Neuron (in vitro differentiated cells): ENCODE results near the gene C6orf58.

ENCODE experiments used
- H2AFZ ChIP-seq: one replicate; pipeline ENCODE4 v1.6.1; 2013; ENCODE audit warnings: low read depth, mild to moderate bottlenecking, inconsistent platforms, low read length, moderate library complexity
- H3K27me3 ChIP-seq: one replicate; pipeline ENCODE4 v1.6.1; 2013; ENCODE audit warnings: low read length; ENCODE audit not compliant: insufficient read depth
- H3K36me3 ChIP-seq: one replicate; pipeline ENCODE4 v1.6.1; 2013; ENCODE audit warnings: low read length; ENCODE audit not compliant: insufficient read depth
- H3K4me1 ChIP-seq: one replicate; pipeline ENCODE4 v1.6.1; 2013; ENCODE audit warnings: low read length; ENCODE audit not compliant: insufficient read depth
- H3K4me3 ChIP-seq: 2 replicates; pipeline ENCODE4 v1.5.1; 2013; ENCODE audit warnings: mild to moderate bottlenecking, low read length, moderate library complexity
- H3K9me3 ChIP-seq: one replicate; pipeline ENCODE4 v1.6.1; 2013; ENCODE audit warnings: low read length

Gene C6orf58

DNA sequence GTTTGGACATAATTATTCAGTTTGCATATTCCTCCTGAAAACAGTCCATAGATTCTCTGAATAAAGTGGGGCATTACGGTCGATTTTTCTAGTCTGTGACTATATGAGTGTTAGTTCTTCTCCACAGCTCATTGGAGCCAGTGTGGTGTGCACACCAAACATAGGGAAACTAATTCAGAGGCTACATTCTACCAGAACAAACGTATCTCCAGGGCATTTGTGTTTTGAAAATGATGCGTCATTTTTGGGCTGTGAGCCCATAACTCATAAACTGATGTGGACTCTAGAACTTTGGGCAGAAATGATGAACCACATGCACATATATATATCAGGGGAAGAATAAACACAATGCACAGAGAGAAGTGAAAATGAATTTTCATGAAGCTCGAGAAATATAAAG, 41.8 kb downstream of the C6orf58 start:
- no peak overlapping the region for H3K4me3 ChIP-seq
- no peaks in the 10 kb centered on the region for H3K27me3 ChIP-seq
- H2AFZ ChIP-seq: no peak overlapping the region
- H3K36me3 ChIP-seq: no peaks in the 10 kb centered on the region
- H3K4me1 ChIP-seq: no peaks in the 10 kb centered on the region
- H3K9me3 ChIP-seq: no peaks in the 10 kb centered on the region

DNA sequence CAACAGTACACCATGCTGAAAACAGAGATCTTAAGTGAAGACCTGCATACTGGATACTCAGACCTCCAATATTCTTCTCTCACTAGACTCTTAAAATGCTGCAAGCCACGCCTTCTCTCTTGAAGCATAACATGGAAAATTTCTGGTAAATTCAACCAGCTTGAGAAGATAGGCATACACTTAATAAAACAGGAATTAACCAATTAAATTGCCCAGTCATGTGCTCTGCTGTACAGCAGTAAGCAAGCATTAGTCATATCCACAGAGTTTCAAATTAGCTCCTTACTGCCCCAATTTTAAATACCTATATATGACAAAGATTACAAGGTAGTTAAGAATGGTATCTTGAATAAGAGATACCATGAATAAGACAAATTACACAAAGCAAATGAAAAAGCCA, 53.8 kb downstream of the C6orf58 start:
- H2AFZ ChIP-seq: no peak overlapping the region
- H3K4me1 ChIP-seq: no peaks in the 10 kb centered on the region

DNA sequence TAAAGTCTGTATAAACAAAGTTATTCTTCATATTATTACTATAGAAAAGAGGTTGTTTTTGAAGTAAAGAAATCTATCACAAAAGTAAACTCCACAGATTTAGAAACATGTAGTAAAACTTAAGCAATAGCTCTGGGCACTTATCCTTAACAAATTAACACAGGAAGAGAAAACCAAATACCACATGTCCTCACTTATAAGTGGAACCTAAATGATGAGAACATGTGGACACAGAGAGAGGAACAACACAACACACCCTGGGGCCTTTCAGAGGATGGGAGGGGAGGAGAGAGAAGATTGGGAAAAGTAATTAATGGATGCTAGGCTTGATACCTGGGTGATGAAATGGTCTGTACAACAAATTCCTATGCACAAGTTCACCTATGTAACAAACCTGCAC, 57.2 kb downstream of the C6orf58 start:
- H3K36me3 ChIP-seq: no peaks in the 10 kb centered on the region
- no peak overlapping the region for H2AFZ ChIP-seq
- no peak overlapping the region for H3K4me3 ChIP-seq
- H3K27me3 ChIP-seq: no peaks in the 10 kb centered on the region
- no peaks in the 10 kb centered on the region for H3K9me3 ChIP-seq
- no peaks in the 10 kb centered on the region for H3K4me1 ChIP-seq

More for the DNA sequence above, 53.8 kb downstream of the C6orf58 start:
- Histone ChIP-seq H3K36me3 (no peaks in the 10 kb centered on the region), H3K27me3 (no peaks in the 10 kb centered on the region), H3K4me3 (no peak overlapping the region), H3K9me3 (no peaks in the 10 kb centered on the region)

DNA sequence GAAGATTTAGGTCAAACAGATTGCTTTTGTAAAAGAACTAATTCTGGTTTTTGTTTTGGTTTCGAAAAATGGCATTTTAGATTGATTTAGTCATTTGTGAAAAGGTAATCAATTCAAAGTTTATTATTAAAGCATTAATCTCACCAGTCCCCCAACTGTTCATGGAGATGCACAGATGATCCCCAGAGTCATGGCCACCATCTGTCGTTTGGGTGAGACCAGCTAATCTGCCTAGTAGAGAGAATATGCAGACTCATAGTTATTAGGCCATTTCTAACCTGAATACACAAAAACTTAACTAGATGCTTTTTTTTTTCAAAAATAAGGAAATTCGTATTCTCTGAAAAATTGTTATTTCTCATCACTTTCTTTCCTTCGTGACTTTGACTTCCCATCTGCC, 58.1 kb downstream of the C6orf58 start:
- no peak overlapping the region for H3K4me3 ChIP-seq
- no peaks in the 10 kb centered on the region for H3K27me3 ChIP-seq
- H3K36me3 ChIP-seq: no peaks in the 10 kb centered on the region
- no peaks in the 10 kb centered on the region for H3K4me1 ChIP-seq
- no peak overlapping the region for H2AFZ ChIP-seq
- no peaks in the 10 kb centered on the region for H3K9me3 ChIP-seq

DNA sequence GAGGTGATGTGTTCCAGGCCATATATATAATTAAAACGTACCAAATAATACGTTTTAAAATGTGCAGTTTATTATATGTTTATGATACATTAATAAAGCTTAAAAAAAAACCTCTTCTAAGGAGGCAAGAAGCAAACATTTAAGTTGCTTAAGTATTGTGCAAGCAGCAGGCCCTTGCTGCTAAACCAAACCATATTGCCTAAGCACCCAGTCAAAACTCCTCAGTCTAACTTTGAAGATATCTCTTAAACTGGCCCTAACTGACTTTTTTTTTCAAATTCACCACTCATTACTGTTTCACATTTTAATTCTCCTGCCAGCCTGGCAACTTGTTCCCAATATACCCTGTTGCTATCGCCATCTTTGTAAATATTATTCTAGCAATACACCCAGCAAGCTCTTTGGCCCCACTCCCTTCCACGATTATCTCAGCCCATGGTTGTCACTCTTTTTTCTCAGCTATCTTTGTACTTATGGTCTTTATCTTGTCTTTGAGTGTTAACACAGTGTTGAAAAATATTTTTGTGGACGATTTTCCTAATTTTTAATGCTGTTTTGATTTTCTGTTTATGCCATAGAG, 60.9 kb downstream of the C6orf58 start:
- Histone ChIP-seq H3K9me3 (no peaks in the 10 kb centered on the region), H3K4me3 (no peak overlapping the region), H3K4me1 (peaks cover 3% of the 10 kb centered on the region), H3K27me3 (no peaks in the 10 kb centered on the region), H2AFZ (no peak overlapping the region), H3K36me3 (no peaks in the 10 kb centered on the region)
